IPS-18c (cell line): ENCODE results near the gene LPIN1.
"Not testable (repeated sequence)": the region's sequence is repeated elsewhere in the genome, so short reads cannot be mapped to it uniquely, and the experiment has no call there.

Experiments
- H3K4me3 ChIP-seq: 2 replicates; pipeline ENCODE4 v1.7.0; 2013; ENCODE audit warnings: low read depth, mild to moderate bottlenecking, low read length, moderate library complexity; ENCODE audit not compliant: insufficient read depth
- H3K9me3 ChIP-seq: one replicate; pipeline ENCODE4 v1.6.1; 2013; ENCODE audit warnings: mild to moderate bottlenecking, low read length, moderate library complexity; ENCODE audit not compliant: control insufficient read depth, insufficient read depth

The LPIN1 gene

DNA sequence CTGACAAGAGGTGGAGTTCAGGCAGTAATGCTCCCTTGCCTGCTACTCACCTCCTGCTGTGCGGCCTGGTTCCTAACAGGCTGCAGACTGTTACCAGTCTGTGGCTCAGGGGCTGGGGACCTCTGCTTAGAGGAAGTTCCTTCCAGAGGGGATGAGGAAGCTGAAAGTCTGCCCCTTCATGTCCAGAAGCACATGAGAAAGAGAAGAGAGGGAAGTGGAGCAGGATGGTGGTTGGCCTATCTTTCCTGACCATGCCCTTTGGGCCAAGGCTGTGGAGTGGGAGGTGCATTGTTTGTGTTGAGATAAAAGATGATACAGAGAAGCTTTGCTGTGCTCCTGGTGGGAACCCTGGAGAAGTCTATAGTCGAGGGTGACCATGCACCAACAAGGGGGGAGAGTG is 112.5 kb downstream of the LPIN1 start:
- Histone ChIP-seq H3K4me3 (no peak overlapping the region), H3K9me3 (peaks cover 12% of the 10 kb centered on the region)

GRCh38 chr2:11859975-11860374 is 113.5 kb downstream of the LPIN1 start:
- H3K9me3 ChIP-seq, result peaks cover 12% of the 10 kb centered on the region
- not testable (repeated sequence) for H3K4me3 ChIP-seq

DNA sequence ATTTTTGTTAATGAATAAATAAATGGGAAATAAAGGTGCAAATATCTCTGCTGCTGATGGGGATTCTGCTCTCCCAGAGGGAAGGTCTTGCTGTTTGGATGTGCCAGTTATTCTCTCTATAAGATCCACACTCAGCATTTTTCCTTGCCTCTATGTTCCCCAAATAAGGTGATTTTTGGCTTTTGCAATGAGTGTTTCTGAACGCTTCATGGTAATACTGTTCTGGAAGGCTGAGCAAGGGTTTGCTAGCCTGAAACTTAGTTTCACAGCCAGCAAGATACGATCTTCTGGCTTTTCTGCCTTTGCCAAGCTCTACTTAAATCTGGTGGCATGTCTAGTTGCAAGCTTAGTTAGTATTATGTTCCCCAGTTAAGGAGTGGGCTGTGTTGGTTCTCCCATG is 114.6 kb downstream of the LPIN1 start:
- H3K4me3 ChIP-seq, result no peak overlapping the region
- H3K9me3 ChIP-seq, result peaks cover 12% of the 10 kb centered on the region

GRCh38 chr2:11862049-11862448 is 115.6 kb downstream of the LPIN1 start:
- H3K9me3 ChIP-seq, result peaks cover 12% of the 10 kb centered on the region
- no peak overlapping the region for H3K4me3 ChIP-seq

- H3K4me3 ChIP-seq, result no peak overlapping the region
- peaks cover 12% of the 10 kb centered on the region for H3K9me3 ChIP-seq
Observed at GRCh38 chr2:11863103-11863502, 116.7 kb downstream of the LPIN1 start.

- H3K4me3 ChIP-seq, result no peak overlapping the region
Observed at GRCh38 chr2:11863513-11864328, 117.3 kb downstream of the LPIN1 start.

GRCh38 chr2:11864724-11865123 is 118.3 kb downstream of the LPIN1 start:
- Histone ChIP-seq H3K9me3 (no peaks in the 10 kb centered on the region), H3K4me3 (no peak overlapping the region)

More at GRCh38 chr2:11863513-11864328, 117.3 kb downstream of the LPIN1 start:
- H3K9me3 ChIP-seq, result peaks cover 8% of the 10 kb centered on the region

DNA sequence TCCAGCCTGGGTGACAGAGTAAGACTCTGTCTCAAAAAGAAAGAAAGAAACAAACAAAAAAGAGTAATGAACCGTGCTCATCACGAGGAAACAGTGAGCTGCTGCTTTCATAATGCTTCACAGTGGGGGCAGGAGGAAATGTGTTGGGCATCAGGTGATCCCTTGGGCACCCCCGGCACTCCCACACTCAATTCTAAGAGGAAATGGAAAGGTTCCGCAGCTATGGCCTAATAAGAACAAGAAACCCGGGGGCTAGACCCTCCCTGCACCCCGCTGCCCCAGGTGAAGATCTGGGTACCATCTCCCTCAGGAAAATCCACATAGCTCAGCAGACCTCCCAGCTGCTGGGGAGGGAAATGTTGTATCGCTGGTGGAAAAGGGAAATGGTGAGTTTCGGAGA is 118.9 kb downstream of the LPIN1 start:
- H3K9me3 ChIP-seq, result no peaks in the 10 kb centered on the region
- H3K4me3 ChIP-seq, result no peak overlapping the region

DNA sequence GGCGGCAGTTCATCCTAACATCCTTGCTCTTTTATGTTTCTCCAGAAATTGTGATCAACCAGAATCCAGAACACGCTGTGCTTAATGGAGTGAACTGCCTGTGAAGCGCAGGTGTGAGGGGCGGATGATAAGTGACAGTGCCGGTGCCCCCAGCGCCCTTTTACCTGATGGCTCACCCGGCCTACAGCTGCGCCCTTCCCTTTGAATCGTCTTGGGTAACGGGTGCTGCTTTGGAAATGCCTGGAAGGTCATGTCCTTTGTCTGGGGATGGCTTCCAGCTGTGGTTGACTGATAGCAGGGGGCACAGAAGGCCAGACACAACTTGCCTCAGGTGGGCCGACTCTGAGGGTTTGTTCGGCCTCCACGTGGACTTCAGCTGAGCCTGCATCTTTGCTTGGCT is 119.4 kb downstream of the LPIN1 start:
- H3K4me3 ChIP-seq, result no peak overlapping the region
- H3K9me3 ChIP-seq, result no peaks in the 10 kb centered on the region

- no peak overlapping the region for H3K4me3 ChIP-seq
- no peaks in the 10 kb centered on the region for H3K9me3 ChIP-seq
Observed at GRCh38 chr2:11866358-11867335, 120.2 kb downstream of the LPIN1 start.

DNA sequence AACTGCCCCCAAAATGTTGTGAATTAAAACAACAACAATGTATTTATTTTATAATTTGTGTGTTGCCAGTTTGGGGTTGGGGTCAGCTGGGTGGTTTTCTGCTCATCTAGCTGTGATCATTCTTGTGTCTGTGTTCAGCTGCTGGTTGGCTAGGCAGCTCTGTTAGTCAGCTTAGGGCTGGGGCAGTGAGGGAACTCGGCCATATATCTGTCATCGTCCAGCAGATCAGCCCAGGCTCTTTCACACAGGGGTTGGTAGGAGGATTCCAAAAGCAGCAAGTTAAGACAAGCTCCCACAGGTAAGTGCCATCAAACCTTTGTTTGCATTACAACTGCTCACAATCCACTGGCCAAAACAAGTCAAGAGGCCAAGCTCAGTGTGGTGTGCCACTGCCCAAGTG is 121.5 kb downstream of the LPIN1 start:
- no peaks in the 10 kb centered on the region for H3K9me3 ChIP-seq
- no peak overlapping the region for H3K4me3 ChIP-seq

GRCh38 chr2:11869391-11869991 is 123.1 kb downstream of the LPIN1 start:
- Histone ChIP-seq H3K9me3 (no peaks in the 10 kb centered on the region), H3K4me3 (no peak overlapping the region)

DNA sequence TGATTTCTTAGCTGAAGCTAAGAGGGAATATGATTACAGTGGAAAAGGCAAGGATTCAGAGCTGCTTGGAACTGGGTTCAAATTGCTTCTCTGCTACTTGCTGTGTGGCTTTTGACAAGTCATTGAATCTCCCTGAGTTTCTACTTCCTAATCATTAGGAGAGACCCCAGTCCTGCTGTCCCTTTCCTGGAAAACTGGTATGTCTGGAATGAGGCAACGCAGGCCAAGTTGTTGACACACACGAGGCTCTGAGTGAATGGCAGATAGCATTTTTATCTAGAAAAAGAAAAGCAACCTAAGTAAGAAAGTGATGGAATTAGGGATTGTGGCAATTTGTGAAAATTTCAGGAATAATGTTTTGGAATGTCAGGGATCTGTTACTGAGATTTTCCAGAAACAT is 123.6 kb downstream of the LPIN1 start:
- H3K4me3 ChIP-seq, result no peak overlapping the region
- no peaks in the 10 kb centered on the region for H3K9me3 ChIP-seq

- Histone ChIP-seq H3K9me3 (no peaks in the 10 kb centered on the region), H3K4me3 (no peak overlapping the region)
Observed at GRCh38 chr2:11870584-11870983, 124.2 kb downstream of the LPIN1 start.

DNA sequence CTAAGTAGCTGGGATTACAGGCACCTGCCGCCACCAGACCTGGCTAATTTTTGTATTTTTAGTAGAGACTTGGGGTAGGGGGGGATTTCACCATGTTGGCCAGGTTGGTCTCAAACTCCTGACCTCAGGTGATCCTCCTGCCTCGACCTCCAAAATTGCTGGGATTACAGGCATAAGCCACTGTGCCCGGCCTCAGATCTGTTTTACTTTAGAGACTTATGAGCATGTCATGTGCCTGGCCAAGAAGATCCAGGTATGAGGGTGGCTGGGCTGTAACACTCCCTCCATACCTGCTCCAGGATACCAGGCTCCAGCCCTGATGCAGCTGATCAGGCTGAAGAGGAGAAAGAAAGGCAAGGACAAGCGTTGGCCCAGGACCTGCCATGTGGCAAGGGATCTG is 125.0 kb downstream of the LPIN1 start:
- Histone ChIP-seq H3K4me3 (no peak overlapping the region), H3K9me3 (no peaks in the 10 kb centered on the region)

DNA sequence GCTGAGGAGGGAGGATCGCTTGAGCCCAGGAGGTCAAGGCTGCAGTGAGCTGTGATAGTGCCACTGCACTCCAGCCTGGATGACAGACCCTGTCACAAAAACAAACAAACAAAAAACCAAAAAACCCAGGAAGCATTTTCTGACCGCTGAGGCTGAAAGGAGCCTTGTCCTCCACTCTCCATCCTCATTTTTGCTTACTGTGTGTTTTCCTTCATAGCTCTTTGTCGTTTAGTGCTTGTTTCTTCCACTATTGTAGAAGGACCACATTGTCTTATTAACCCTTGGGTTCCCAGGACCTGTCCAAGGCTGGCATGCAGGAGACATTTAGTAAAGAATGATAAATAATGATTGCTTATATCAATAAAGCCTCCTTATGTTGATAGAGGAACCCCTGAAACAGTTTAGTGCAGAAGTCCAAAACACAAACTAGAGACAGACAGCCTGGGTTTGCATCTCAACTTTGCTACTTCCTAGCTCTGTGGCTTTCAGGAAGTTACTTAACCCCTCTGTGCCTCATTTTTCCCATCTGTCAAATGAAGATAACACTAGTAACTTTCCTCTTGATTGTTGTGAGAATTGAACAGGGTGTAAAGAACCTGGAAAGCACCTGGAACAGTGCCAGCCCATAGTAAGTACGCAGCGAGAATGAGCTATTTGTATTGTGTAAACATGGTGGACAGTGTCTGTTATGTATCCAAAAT is 126.0 kb downstream of the LPIN1 start:
- no peaks in the 10 kb centered on the region for H3K9me3 ChIP-seq
- H3K4me3 ChIP-seq, result no peak overlapping the region

- Histone ChIP-seq H3K4me3 (no peak overlapping the region), H3K9me3 (no peaks in the 10 kb centered on the region)
Observed at GRCh38 chr2:11872948-11873269, 126.5 kb downstream of the LPIN1 start.
